ENCODE data around the gene STX18. TPM values are rescaled to one million over a fixed set of nuclear protein-coding genes. Genes with fewer than 3 reads are reported as not detected.
"Not testable (repeated sequence)": the region's sequence is repeated elsewhere in the genome, so short reads cannot be mapped to it uniquely, and the experiment has no call there.

The STX18 gene
- total and polyA plus RNA-seq, 11 donors: 10.1 to 26.1 (median 18.0) TPM

DNA sequence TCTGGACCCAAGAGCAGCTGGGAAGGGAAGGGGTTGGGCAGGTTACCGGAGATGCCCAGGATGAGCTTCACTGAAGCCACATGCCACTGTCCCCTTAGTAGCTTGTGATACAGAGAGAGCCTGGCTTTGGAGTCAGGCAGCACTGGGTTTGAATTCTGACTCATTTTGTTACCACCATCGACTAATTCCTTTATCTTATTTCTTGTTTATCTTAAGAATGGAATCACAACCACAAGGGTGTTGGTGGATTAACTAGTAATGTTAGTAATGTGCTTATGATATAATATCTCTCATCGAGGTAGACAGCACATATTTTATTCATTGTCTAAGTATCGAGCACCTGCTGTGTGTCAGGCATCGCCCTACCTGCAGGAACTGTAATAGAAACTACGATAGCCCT, 17.7 kb upstream of the STX18 start:
- H3K27ac ChIP-seq: no peak overlapping the region
- ATAC-seq (no peak), DNase-seq (no peak)
- TF ChIP-seq POLR2A (IDR thresholded peaks at IDR 0.05): no peak
- TF ChIP-seq, protein P1, sequence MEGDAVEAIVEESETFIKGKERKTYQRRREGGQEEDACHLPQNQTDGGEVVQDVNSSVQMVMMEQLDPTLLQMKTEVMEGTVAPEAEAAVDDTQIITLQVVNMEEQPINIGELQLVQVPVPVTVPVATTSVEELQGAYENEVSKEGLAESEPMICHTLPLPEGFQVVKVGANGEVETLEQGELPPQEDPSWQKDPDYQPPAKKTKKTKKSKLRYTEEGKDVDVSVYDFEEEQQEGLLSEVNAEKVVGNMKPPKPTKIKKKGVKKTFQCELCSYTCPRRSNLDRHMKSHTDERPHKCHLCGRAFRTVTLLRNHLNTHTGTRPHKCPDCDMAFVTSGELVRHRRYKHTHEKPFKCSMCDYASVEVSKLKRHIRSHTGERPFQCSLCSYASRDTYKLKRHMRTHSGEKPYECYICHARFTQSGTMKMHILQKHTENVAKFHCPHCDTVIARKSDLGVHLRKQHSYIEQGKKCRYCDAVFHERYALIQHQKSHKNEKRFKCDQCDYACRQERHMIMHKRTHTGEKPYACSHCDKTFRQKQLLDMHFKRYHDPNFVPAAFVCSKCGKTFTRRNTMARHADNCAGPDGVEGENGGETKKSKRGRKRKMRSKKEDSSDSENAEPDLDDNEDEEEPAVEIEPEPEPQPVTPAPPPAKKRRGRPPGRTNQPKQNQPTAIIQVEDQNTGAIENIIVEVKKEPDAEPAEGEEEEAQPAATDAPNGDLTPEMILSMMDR (IDR thresholded peaks at IDR 0.05): no peak
- no peaks in the 10 kb centered on the region for H3K9me3 ChIP-seq
- no peaks in the 10 kb centered on the region for H3K4me1 ChIP-seq
- intact Hi-C loops (cut with DNase I): no loop called here
- WGBS, 4 donors: 65 to 69% (median 67%) methylated on average over 6 of the region's 6 CpGs
- no peaks in the 10 kb centered on the region for H3K36me3 ChIP-seq
- H3K4me3 ChIP-seq: no peak overlapping the region
- H3K27me3 ChIP-seq: no peaks in the 10 kb centered on the region

DNA sequence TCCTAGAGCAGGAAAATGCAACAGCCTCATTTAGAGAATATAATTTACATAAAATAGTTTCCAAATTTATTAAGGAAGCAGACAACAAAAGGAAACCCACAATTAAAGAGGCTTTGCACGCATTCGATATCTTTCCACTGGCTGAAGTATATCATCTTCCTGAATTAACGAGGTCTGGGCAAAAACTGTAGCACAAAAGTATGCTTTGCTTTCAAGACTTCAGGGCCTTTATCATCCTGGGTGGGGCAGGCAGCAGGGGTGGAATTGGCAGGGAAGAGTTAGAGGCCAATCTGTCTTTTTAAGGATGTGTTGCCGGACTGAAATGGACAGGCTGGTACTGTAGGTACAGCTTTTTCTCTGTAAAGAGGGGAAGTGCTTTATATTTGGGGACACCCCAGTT, 17.0 kb upstream of the STX18 start:
- H3K4me1 ChIP-seq: no peaks in the 10 kb centered on the region
- H3K27me3 ChIP-seq: no peaks in the 10 kb centered on the region
- ATAC-seq (no peak), DNase-seq (no peak)
- H3K4me3 ChIP-seq: no peak overlapping the region
- TF ChIP-seq, protein P1 (IDR thresholded peaks at IDR 0.05): no peak
- TF ChIP-seq POLR2A (IDR thresholded peaks at IDR 0.05): no peak
- 62 to 70% (median 67%) methylated on average over 4 of the region's 4 CpGs for WGBS, 4 donors
- intact Hi-C loops (cut with DNase I): no loop called here
- H3K27ac ChIP-seq: no peak overlapping the region
- H3K36me3 ChIP-seq: no peaks in the 10 kb centered on the region
- H3K9me3 ChIP-seq: no peaks in the 10 kb centered on the region

DNA sequence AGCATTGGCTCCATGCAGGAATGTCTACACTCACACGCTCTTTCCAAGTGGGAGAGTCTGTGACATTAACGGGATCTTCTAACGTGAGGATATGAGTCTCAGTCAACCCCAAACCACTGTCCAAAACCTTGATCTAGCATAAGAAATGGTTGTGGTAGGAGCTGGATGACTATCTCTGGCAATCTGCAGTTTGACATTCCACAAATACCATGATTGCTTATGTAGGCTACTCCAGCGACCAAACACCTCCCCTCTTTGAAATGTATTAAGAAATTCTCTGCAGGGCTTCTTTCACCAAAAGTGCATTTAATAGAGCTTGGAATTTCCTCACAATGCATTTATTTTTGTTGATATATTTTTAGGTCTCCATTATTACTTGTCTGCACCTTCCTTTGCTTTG, 14.1 kb upstream of the STX18 start:
- no peak for ATAC-seq
- Histone ChIP-seq H3K27me3 (no peaks in the 10 kb centered on the region), H3K27ac (no peak overlapping the region), H3K36me3 (peaks cover 0 to 6% (median 0%) of the 10 kb centered on the region in 9 donors), H3K4me1 (no peaks in the 10 kb centered on the region), H3K4me3 (no peak overlapping the region), H3K9me3 (no peaks in the 10 kb centered on the region)
- TF ChIP-seq, protein P1 (IDR thresholded peaks at IDR 0.05): no peak
- TF ChIP-seq POLR2A (IDR thresholded peaks at IDR 0.05): no peak
- WGBS, 4 donors: 80 to 92% (median 86%) methylated on average over 4 of the region's 4 CpGs
- intact Hi-C loops (cut with DNase I): no loop called here
- DNase-seq: no peak

DNA sequence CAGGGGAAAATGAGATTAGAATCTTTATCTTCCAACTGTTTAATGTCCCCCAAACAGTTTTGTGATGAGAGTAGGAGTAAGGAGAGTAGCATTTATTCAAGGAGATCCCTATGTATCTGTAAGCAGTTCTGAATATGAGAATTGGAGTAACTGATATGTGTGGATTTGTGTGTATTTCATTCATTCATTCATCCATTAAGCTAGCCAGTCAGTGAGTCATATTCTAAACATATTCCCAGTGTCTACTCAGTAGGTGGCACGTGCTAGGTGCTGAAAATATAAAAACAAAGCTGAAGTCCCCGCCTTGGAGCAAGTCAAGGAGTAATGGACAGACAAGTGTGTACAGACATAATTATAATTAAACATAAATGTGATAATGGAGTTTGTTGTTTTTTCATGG, 12.4 kb upstream of the STX18 start:
- Histone ChIP-seq H3K9me3 (no peaks in the 10 kb centered on the region), H3K36me3 (peaks cover 0 to 11% (median 0%) of the 10 kb centered on the region in 9 donors), H3K4me3 (no peak overlapping the region), H3K4me1 (no peaks in the 10 kb centered on the region), H3K27me3 (no peaks in the 10 kb centered on the region), H3K27ac (no peak overlapping the region)
- intact Hi-C loops (cut with DNase I): no loop called here
- TF ChIP-seq, protein P1 (IDR thresholded peaks at IDR 0.05): no peak
- 89 to 97% (median 91%) methylated on average over 2 of the region's 2 CpGs for WGBS, 4 donors
- no peak for DNase-seq
- no peak for ATAC-seq

DNA sequence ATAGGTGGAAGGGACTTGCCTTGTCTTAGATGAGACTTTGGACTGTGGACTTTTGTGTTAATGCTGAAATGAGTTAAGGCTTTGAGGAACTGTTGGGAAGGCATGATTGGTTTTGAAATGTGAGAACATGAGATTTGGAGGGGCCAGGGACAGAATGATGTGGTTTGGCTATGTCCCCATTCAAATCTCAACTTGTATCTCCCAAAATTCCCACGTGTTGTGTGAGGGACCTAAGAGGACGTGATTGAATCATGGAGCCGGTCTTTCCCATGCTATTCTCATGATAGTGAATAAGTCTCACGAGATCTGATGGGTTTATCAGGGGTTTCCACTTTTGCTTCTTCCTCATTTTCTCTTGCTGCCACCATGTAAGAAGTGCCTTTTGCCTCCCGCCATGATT, 10.2 kb upstream of the STX18 start:
- peaks cover 0 to 28% (median 7%) of the 10 kb centered on the region in 9 donors for H3K36me3 ChIP-seq
- intact Hi-C loops (cut with DNase I): not testable (repeated sequence)

DNA sequence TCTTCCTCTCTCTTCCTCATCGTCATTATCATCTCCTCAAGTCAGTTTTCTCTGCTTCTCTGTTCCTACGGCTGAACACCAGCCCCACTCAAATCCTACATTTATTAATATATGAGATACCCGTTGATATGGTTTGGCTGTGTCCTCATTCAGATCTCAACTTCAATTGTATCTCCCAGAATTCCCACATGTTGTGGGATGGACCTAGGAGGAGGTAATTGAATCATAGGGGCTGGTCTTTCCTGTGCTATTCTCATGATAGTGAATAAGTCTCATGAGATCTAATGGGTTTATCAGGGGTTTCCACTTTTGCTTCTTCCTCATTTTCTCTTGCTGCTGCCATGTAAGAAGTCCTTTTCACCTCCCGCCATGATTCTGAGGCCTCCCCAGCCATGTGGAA, 8.3 kb upstream of the STX18 start:
- 68 to 98% (median 78%) methylated on average over 4 of the region's 4 CpGs for WGBS, 4 donors
- H3K4me3 ChIP-seq; H3K27ac ChIP-seq; H3K4me1 ChIP-seq; H3K9me3 ChIP-seq; intact Hi-C loops (cut with DNase I); H3K27me3 ChIP-seq; DNase-seq; ATAC-seq: not testable (repeated sequence)
- H3K36me3 ChIP-seq: peaks cover 0 to 41% (median 12%) of the 10 kb centered on the region in 9 donors

More for the DNA sequence above, 10.2 kb upstream of the STX18 start:
- H3K4me1 ChIP-seq, H3K9me3 ChIP-seq, DNase-seq, H3K27ac ChIP-seq, ATAC-seq, H3K27me3 ChIP-seq, H3K4me3 ChIP-seq: not testable (repeated sequence)
- WGBS, 4 donors: 95 to 99% (median 97%) methylated on average over 5 of the region's 5 CpGs
